H1 (cell line): ENCODE results near the gene ADGRG1. TPM values are rescaled to one million over a fixed set of nuclear protein-coding genes. Genes with fewer than 3 reads are reported as not detected.

Experiments
- EP300 ChIP-seq, 2 experiments: IDR thresholded peaks; 1 replicate in 1 of 2; 2 replicates in 1 of 2; pipeline ENCODE4 v1.6.1; 2011 to 2012; ENCODE audit warnings: low read depth in 2 of 2, low read length in 2 of 2, mild to moderate bottlenecking in 2 of 2, borderline replicate concordance in 1 of 2, inconsistent platforms in 1 of 2, moderate library complexity in 1 of 2
- GABPA ChIP-seq: IDR thresholded peaks from 2 replicates; pipeline ENCODE4 v1.6.1; 2011; ENCODE audit warnings: mild to moderate bottlenecking, low read length, moderate library complexity, borderline replicate concordance; ENCODE audit not compliant: insufficient read depth
- KDM1A ChIP-seq: fragments of 200-600, 300-600 bp; sonication (generic); IDR thresholded peaks from 2 replicates; pipeline ENCODE4 v1.7.1; 2016; ENCODE audit warnings: mild to moderate bottlenecking, low read length, borderline replicate concordance
- KDM4A ChIP-seq: IDR thresholded peaks from one replicate; pipeline ENCODE4 v1.7.1; 2012; ENCODE audit warnings: low read depth, mild to moderate bottlenecking, moderate library complexity, low read length, inconsistent platforms; ENCODE audit not compliant: severe bottlenecking
- PHF8 ChIP-seq: fragments of 200-600 bp; sonication (generic); conservative IDR thresholded peaks from 2 replicates; pipeline ENCODE4 v1.7.1; 2012; ENCODE audit warnings: low read depth, mild to moderate bottlenecking, inconsistent platforms, low read length, moderate library complexity
- RBBP5 ChIP-seq: IDR thresholded peaks from 2 replicates; pipeline ENCODE4 v1.7.1; 2012; ENCODE audit warnings: low read depth, mild to moderate bottlenecking, inconsistent platforms, low read length, moderate library complexity, borderline replicate concordance
- SRF ChIP-seq: IDR thresholded peaks from 2 replicates; pipeline ENCODE4 v1.6.1; 2011; ENCODE audit warnings: mild to moderate bottlenecking, low read depth, low read length, moderate library complexity
- TCF12 ChIP-seq: IDR thresholded peaks from 2 replicates; pipeline ENCODE4 v1.6.1; 2011; ENCODE audit warnings: low read depth, mild to moderate bottlenecking, low read length
- polyA plus RNA-seq, 7 experiments: library from polyadenylated mRNA; depleted of rRNA in 3 of 7; stranded (reverse) in 5 of 7; unstranded in 2 of 7; fragments of >200 nt in 5 of 7; fragments of 200-250 nt in 2 of 7; gene quantifications; 1 replicate in 5 of 7; 2 replicates in 1 of 7; 4 replicates in 1 of 7; pipeline versions ENCODE4 v1.2.1 to v1.2.3, GENCODE V29; 2011 to 2013; ENCODE audit warnings: missing spikeins in 2 of 7, mixed read lengths in 2 of 7
- total RNA-seq: library from RNA; stranded (reverse); fragmentation: NEBNext Ultra II Directional; extraction: Animal tissue kit (Norgen Biotek cat#: 25700); gene quantifications from 2 replicates; pipeline ENCODE4 v1.2.1, GENCODE V29; 2021
- TF ChIP-seq, protein P1 (sequence below): fragments of 300-600 bp; sonication (generic); IDR thresholded peaks from 2 replicates; pipeline ENCODE4 v1.7.1; 2012; ENCODE audit warnings: low read length, moderate library complexity, mild to moderate bottlenecking, inconsistent platforms; ENCODE audit not compliant: insufficient replicate concordance

The ADGRG1 gene
- total and polyA plus RNA-seq, 2 of the 8 experiments (the other 6 are each of a cell fraction or from before 2014, with no cell fraction given), result 1.3 to 2.6 TPM

- TF ChIP-seq, protein P1, sequence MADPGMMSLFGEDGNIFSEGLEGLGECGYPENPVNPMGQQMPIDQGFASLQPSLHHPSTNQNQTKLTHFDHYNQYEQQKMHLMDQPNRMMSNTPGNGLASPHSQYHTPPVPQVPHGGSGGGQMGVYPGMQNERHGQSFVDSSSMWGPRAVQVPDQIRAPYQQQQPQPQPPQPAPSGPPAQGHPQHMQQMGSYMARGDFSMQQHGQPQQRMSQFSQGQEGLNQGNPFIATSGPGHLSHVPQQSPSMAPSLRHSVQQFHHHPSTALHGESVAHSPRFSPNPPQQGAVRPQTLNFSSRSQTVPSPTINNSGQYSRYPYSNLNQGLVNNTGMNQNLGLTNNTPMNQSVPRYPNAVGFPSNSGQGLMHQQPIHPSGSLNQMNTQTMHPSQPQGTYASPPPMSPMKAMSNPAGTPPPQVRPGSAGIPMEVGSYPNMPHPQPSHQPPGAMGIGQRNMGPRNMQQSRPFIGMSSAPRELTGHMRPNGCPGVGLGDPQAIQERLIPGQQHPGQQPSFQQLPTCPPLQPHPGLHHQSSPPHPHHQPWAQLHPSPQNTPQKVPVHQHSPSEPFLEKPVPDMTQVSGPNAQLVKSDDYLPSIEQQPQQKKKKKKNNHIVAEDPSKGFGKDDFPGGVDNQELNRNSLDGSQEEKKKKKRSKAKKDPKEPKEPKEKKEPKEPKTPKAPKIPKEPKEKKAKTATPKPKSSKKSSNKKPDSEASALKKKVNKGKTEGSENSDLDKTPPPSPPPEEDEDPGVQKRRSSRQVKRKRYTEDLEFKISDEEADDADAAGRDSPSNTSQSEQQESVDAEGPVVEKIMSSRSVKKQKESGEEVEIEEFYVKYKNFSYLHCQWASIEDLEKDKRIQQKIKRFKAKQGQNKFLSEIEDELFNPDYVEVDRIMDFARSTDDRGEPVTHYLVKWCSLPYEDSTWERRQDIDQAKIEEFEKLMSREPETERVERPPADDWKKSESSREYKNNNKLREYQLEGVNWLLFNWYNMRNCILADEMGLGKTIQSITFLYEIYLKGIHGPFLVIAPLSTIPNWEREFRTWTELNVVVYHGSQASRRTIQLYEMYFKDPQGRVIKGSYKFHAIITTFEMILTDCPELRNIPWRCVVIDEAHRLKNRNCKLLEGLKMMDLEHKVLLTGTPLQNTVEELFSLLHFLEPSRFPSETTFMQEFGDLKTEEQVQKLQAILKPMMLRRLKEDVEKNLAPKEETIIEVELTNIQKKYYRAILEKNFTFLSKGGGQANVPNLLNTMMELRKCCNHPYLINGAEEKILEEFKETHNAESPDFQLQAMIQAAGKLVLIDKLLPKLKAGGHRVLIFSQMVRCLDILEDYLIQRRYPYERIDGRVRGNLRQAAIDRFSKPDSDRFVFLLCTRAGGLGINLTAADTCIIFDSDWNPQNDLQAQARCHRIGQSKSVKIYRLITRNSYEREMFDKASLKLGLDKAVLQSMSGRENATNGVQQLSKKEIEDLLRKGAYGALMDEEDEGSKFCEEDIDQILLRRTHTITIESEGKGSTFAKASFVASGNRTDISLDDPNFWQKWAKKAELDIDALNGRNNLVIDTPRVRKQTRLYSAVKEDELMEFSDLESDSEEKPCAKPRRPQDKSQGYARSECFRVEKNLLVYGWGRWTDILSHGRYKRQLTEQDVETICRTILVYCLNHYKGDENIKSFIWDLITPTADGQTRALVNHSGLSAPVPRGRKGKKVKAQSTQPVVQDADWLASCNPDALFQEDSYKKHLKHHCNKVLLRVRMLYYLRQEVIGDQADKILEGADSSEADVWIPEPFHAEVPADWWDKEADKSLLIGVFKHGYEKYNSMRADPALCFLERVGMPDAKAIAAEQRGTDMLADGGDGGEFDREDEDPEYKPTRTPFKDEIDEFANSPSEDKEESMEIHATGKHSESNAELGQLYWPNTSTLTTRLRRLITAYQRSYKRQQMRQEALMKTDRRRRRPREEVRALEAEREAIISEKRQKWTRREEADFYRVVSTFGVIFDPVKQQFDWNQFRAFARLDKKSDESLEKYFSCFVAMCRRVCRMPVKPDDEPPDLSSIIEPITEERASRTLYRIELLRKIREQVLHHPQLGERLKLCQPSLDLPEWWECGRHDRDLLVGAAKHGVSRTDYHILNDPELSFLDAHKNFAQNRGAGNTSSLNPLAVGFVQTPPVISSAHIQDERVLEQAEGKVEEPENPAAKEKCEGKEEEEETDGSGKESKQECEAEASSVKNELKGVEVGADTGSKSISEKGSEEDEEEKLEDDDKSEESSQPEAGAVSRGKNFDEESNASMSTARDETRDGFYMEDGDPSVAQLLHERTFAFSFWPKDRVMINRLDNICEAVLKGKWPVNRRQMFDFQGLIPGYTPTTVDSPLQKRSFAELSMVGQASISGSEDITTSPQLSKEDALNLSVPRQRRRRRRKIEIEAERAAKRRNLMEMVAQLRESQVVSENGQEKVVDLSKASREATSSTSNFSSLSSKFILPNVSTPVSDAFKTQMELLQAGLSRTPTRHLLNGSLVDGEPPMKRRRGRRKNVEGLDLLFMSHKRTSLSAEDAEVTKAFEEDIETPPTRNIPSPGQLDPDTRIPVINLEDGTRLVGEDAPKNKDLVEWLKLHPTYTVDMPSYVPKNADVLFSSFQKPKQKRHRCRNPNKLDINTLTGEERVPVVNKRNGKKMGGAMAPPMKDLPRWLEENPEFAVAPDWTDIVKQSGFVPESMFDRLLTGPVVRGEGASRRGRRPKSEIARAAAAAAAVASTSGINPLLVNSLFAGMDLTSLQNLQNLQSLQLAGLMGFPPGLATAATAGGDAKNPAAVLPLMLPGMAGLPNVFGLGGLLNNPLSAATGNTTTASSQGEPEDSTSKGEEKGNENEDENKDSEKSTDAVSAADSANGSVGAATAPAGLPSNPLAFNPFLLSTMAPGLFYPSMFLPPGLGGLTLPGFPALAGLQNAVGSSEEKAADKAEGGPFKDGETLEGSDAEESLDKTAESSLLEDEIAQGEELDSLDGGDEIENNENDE, result no peak
- TF ChIP-seq GABPA (no peak), EP300 (IDR thresholded peaks at IDR 0.05; ENCODE audit: borderline replicate concordance in 1 of 2, low read depth in 2 of 2, low read length in 2 of 2) (no peak), TCF12 (no peak), KDM4A (no peak), PHF8 (no peak), KDM1A (no peak), SRF (no peak), RBBP5 (no peak)
Observed at GRCh38 chr16:57697896-57698537, 69.6 kb downstream of the ADGRG1 start (continued).
